Stimulated activated CD4-positive, alpha-beta T cell treated with anti-CD3 and anti-CD28 coated beads, Interleukin-12 subunit alpha, Interleukin-12 subunit beta, amount 100 ng/mL, for 24 hours (primary cell): ENCODE measurements around the gene PKP4.
"Not testable (repeated sequence)": the region's sequence is repeated elsewhere in the genome, so short reads cannot be mapped to it uniquely, and the experiment has no call there.

Source experiments
- DNase-seq, 2 experiments: peaks; one replicate each; pipeline ENCODE4 v3.0.0-alpha.2; 2020; ENCODE audit warnings: low read depth in 2 of 2

The PKP4 gene

GRCh38 chr2:158677542-158677941 is 220.8 kb downstream of the PKP4 start:
- DNase-seq: no peak

DNA sequence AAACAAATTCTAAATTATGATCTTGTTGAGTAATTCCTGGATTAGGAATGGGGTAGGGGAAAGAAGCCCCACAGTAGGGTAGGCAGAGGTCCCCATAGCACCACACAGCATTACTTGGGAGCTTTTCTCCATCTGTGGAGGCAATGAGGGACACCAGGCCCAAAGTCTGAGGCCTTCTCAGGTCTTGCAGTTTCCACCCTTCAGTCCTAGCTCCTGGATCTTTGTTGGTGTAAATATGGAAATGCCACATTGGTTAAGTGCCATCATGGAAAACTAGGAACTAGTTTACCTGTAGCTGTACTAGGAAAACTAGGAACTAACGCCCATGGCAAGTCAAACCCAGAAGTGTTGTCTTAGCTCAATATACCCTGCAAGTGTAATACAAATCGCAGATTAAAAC is 225.1 kb downstream of the PKP4 start:
- no peak for DNase-seq

GRCh38 chr2:158685646-158686045 is 228.9 kb downstream of the PKP4 start:
- DNase-seq: no peak

DNA sequence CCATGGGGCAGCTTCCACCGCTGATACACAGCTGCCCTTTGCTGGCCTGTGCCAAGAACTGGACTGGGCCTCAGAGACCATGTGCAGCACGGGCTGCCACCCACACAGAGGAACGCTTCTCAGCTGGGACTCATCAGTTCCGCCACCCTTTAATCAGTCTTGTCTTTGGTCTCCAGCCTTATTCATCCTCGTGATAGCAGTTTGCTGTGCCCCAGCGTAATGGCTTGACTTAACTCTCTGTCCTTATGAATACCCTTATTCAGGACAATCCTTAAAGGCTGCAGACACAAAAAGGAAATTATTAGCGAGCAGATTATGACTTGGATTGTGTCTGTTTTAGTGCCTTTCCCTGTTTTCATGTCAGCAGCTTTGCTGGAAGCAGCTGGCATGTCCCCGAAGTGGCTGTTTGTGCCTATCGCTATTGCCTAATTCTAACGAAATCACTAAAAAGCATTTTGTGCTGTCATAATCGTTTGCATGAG is 229.5 kb downstream of the PKP4 start:
- DNase-seq: no peak

DNA sequence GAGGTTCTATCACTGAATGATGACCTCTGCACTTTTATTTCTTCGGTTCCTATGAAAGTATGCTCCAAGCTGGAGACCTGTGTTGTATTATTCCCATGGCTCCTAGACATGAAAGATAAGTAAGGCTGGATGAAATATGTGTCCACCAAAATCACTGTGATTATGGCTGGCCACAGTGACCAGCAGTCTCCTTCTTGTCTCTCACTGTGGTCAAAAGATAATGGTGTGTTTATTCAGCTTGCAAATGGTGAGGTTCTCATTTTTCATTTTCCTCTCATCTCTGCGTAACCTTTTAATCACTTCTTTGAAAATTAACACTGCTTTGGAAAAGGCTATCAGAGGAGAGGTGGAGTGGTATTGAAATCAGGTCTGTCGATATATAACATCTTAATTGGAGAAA is 230.6 kb downstream of the PKP4 start:
- DNase-seq: no peak

DNA sequence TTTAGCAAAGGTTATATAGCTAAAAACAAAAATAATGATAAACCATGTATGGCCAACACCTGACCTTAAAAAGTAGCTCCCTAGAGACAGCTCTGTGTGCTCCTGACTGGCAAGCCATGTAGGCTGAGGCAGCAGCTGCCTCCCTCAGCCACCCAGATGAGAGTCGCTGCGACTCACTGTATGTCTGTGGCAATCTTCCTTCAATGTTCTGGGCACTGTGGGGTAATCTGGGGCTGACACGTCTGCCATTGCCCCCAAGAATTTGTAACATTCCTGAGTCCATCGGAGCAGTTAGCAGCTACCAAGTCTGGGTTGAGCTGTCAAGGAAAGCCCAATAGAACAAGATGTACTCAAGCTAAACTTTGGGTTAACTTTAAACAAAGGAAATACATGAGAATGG is 232.0 kb downstream of the PKP4 start:
- no peak for DNase-seq

GRCh38 chr2:158689391-158689790 is 232.6 kb downstream of the PKP4 start:
- no peak for DNase-seq

DNA sequence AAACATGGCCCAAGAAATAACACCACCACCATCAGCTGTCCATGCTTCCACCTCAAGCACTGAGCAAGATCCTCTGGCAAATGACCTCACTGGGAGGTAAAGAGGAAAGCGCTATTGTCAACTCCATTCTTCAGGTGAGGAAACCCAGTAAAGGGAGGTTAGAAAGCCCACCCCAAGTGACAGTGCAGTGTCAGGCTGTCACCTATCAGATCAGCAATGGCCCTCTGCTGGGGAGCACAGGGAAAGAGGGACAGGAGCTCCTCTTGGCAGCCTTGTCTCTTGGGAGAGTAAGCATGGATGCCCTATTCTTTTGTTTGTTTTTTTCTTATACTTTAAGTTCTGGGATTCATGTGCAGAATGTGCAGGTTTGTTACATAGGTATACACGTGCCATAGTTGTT is 234.1 kb downstream of the PKP4 start:
- no peak for DNase-seq

GRCh38 chr2:158691619-158692018 is 234.9 kb downstream of the PKP4 start:
- DNase-seq: no peak

- no peak for DNase-seq
These were observed 235.8 kb downstream of the PKP4 start for GRCh38 chr2:158692372-158693103.

- DNase-seq: no peak
These were observed 236.7 kb downstream of the PKP4 start for GRCh38 chr2:158693476-158693875.

DNA sequence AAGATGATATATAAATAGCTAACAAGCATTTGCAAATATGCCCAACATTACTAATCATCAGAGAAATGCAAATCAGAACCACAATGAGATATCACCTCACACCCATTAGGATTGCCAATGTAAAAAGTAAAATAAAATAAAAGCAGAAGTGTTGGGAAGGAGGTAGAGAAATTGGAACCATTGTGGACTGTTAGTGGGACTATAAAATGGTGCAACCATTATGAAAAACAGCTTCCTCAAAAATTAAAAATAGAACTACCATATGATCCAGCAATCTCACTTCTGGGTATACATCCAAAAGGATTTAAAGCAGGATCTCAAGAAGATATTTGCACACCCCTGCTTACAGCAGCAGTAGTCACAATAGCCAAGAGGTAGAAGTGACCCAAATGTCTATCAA is 238.6 kb downstream of the PKP4 start:
- DNase-seq: no peak

- not testable (repeated sequence) for DNase-seq
These were observed 239.0 kb downstream of the PKP4 start for GRCh38 chr2:158695744-158696143.

DNA sequence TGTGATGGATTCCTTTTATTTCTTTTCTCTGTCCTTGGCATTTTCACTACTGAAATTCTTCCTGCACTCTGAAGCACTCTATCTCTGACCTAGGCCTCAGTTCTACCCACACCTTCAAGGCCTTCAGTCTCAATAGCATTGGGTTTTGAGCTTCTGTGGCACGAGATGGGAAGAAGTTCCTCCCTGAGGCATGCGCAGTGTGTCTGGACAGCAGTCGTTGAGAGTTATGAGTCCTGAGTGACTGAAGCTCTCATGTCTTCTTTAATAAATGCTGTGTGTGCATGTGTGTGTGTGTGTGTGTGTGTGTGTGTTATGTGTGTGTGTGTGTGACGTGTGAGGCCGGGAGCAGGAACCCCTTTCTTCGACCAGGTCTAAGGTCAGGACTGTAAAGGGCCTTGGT is 242.6 kb downstream of the PKP4 start:
- no peak for DNase-seq

GRCh38 chr2:158701101-158701500 is 244.3 kb downstream of the PKP4 start:
- DNase-seq: no peak

GRCh38 chr2:158702740-158703139 is 246.0 kb downstream of the PKP4 start:
- no peak for DNase-seq

- not testable (repeated sequence) for DNase-seq
These were observed 248.1 kb downstream of the PKP4 start for GRCh38 chr2:158704724-158705465.

- DNase-seq: no peak
These were observed 256.2 kb downstream of the PKP4 start for GRCh38 chr2:158712791-158713522.

DNA sequence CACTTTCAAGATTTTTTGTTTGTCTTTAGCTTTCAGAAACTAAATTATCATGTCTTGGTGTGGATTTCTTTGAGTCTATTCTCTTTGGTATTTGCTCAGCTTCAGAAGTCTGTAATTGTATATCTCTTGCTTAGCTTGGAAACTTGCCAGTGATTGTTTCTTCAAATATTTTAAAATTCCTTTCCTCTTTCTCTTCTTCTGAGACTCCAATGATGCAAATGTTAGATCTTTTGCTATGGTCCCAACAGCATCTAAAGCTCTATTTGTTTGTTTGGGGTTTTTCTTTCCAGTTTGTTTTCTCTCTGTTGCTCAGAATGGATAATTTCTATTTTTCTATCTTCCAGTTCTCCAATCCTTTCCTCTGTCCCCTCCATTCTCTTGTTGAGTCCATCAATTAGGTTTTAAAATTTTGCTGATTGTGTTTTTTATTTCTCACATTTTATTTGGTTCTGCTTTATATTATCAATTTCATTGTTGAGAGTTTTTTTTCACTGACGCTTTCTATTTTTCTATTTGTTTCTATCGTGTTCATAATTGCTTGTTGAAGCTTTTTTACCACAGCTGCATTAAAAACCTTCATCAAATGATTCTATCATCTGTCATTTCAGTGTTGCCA is 256.9 kb downstream of the PKP4 start:
- DNase-seq: no peak

- no peak for DNase-seq
These were observed 257.7 kb downstream of the PKP4 start for GRCh38 chr2:158714420-158714819.

GRCh38 chr2:158715357-158715756 is 258.6 kb downstream of the PKP4 start:
- DNase-seq: no peak

DNA sequence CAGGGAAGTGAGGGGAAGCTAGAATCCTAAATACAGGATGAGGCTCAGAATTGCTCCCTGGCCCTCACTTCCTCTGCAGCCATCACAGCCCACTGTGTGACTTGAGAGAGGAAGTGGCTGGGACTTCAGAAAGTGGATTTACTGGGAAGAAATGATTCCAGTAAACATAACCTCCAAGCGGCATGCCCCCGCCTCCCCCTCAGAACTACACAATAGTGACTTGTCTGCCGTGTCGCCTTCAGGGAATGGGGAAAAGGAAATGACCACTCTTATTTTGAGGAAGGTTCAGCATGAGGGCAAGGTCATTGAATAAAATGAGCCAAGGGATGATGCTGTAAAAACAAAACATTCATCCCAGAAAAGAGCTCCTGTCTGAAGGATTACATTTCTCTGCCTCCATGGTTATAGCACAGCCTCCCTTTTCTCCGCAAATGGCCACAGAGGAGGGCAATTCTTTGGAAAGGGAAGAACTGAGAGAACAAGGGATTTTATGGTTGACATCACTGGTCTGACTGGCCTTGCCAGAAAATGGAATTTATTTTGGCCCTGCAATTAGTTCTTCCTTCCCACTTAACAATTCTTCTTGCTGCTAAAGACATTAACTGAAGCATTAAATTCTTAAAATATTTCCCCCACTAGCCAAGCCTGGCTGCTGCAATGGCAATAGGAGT is 259.5 kb downstream of the PKP4 start:
- DNase-seq: no peak
